GM12878 (cell line): ENCODE results near the gene GNRHR.

Source experiments
- CBX3 ChIP-seq: fragments of 200-600 bp; sonication (generic); IDR thresholded peaks from 2 replicates; pipeline ENCODE4 v1.6.1; 2016; ENCODE audit warnings: low read depth, borderline replicate concordance
- CTCF ChIP-seq, 3 experiments: IDR thresholded peaks in 2 of 3; conservative IDR thresholded peaks in 1 of 3; 2 replicates each; pipeline ENCODE4 v1.5.1; 2011; ENCODE audit warnings: low read depth in 3 of 3, low read length in 3 of 3, mild to moderate bottlenecking in 3 of 3, control low read depth in 2 of 3, moderate library complexity in 2 of 3, inconsistent platforms in 1 of 3, mixed read lengths in 1 of 3; ENCODE audit not compliant: control insufficient read depth in 2 of 3, insufficient read depth in 1 of 3; ENCODE audit errors: extremely low read depth in 1 of 3
- FOS ChIP-seq: IDR thresholded peaks from 3 replicates; pipeline ENCODE4 v1.6.1; 2011; ENCODE audit warnings: borderline replicate concordance; ENCODE audit not compliant: insufficient read length; ENCODE audit errors: extremely low read depth
- MAX ChIP-seq: IDR thresholded peaks from 2 replicates; pipeline ENCODE4 v1.6.1; 2012; ENCODE audit warnings: low read depth, low read length, improper control_type of control experiment
- TAF1 ChIP-seq: IDR thresholded peaks from 2 replicates; pipeline ENCODE4 v1.6.1; 2011; ENCODE audit warnings: mild to moderate bottlenecking, low read depth, low read length, borderline replicate concordance
- USF2 ChIP-seq: IDR thresholded peaks from 2 replicates; pipeline ENCODE4 v1.6.1; 2011; ENCODE audit warnings: low read depth, low read length, improper control_type of control experiment, borderline replicate concordance

GRCh38 chr4:67743194-67743593, 11.0 kb downstream of the GNRHR start:
- TF ChIP-seq USF2 = no peak
- TF ChIP-seq CTCF (IDR thresholded peaks at IDR 0.05 in 2 of 3, conservative IDR thresholded peaks at IDR 0.05 in 1 of 3; ENCODE audit: control insufficient read depth in 2 of 3, extremely low read depth in 1 of 3, insufficient read depth in 1 of 3, low read depth in 3 of 3, low read length in 3 of 3) = no peak
- no peak for TF ChIP-seq FOS
- no peak for TF ChIP-seq MAX
- no peak for TF ChIP-seq TAF1
- no peak for TF ChIP-seq CBX3
